Left ventricle myocardium inferior (tissue), 1 donor: ENCODE results near the gene CEP104. TPM values are rescaled to one million over a fixed set of nuclear protein-coding genes. Genes with fewer than 3 reads are reported as not detected.

Source experiments
- DNase-seq: peaks from one replicate; pipeline ENCODE4 v3.0.0-alpha.2; 2020
- H3K27ac ChIP-seq: fragments of 200-600 bp; replicated peaks from 2 replicates; pipeline ENCODE4 v1.8.0; 2021
- H3K27me3 ChIP-seq: fragments of 200-600 bp; 2 replicates; pipeline ENCODE4 v1.8.0; 2021; ENCODE audit warnings: low read depth
- H3K36me3 ChIP-seq: fragments of 200-600 bp; 2 replicates; pipeline ENCODE4 v1.8.0; 2021
- H3K4me1 ChIP-seq: fragments of 200-600 bp; 2 replicates; pipeline ENCODE4 v1.8.0; 2021
- H3K4me3 ChIP-seq: fragments of 200-600 bp; 2 replicates; pipeline ENCODE4 v1.8.0; 2021; ENCODE audit warnings: mild to moderate bottlenecking, moderate library complexity
- H3K9me3 ChIP-seq: fragments of 200-600 bp; replicated peaks from 2 replicates; pipeline ENCODE4 v1.8.0; 2021
- CTCF ChIP-seq: fragments of 200-600 bp; IDR thresholded peaks from 2 replicates; pipeline ENCODE4 v1.8.0; 2021; ENCODE audit warnings: antibody characterized with exemption, mild to moderate bottlenecking, borderline replicate concordance
- intact Hi-C: fragments of 100-400 bp; cut with micrococcal nuclease; formaldehyde crosslinking; loops from one replicate; pipeline ENCODE4 v1.11.0; 2022
- total RNA-seq: library from RNA; stranded (reverse); fragmentation: NEBNext Ultra II Directional; extraction: Animal tissue kit (Norgen Biotek cat#: 25700); gene quantifications from one replicate; pipeline ENCODE4 v1.2.1, GENCODE V29; 2021
- donor health status: DM: no; HTN: yes; CAD: no; lungs with severe emphysema.

The CEP104 gene
- total RNA-seq, 1 donor from 2014 or later = 32.2 TPM

- TF ChIP-seq CTCF = no peak
- no peaks in the 10 kb centered on the region for H3K27me3 ChIP-seq
- peaks cover 11% of the 10 kb centered on the region for H3K36me3 ChIP-seq
- H3K4me1 ChIP-seq = peaks cover 21% of the 10 kb centered on the region
- no peak for DNase-seq
- H3K4me3 ChIP-seq = no peak overlapping the region
- H3K9me3 ChIP-seq = peaks cover 23% of the 10 kb centered on the region
- intact Hi-C loops = no loop called here
- H3K27ac ChIP-seq = no peak overlapping the region
Observed at GRCh38 chr1:3895951-3896325, 38.9 kb upstream of the CEP104 start.

- H3K27me3 ChIP-seq = no peaks in the 10 kb centered on the region
- H3K4me1 ChIP-seq = peaks cover 19% of the 10 kb centered on the region
- H3K4me3 ChIP-seq = no peak overlapping the region
- no peak for TF ChIP-seq CTCF
- H3K9me3 ChIP-seq = peaks cover 23% of the 10 kb centered on the region
- intact Hi-C loops = no loop called here
- no peak for DNase-seq
- no peak overlapping the region for H3K27ac ChIP-seq
- H3K36me3 ChIP-seq = peaks cover 16% of the 10 kb centered on the region
Observed at GRCh38 chr1:3895279-3895950, 38.4 kb upstream of the CEP104 start.

- no peaks in the 10 kb centered on the region for H3K27me3 ChIP-seq
- no peak overlapping the region for H3K4me3 ChIP-seq
- peaks cover 23% of the 10 kb centered on the region for H3K36me3 ChIP-seq
- H3K4me1 ChIP-seq = peaks cover 17% of the 10 kb centered on the region
- peaks cover 23% of the 10 kb centered on the region for H3K9me3 ChIP-seq
- DNase-seq = no peak
- H3K27ac ChIP-seq = no peak overlapping the region
- intact Hi-C loops = no loop called here
- no peak for TF ChIP-seq CTCF
Observed at GRCh38 chr1:3894626-3895278, 37.7 kb upstream of the CEP104 start.

GRCh38 chr1:3893190-3893589, 36.2 kb upstream of the CEP104 start:
- Histone ChIP-seq H3K4me1 (peaks cover 8% of the 10 kb centered on the region), H3K27ac (no peak overlapping the region), H3K27me3 (no peaks in the 10 kb centered on the region), H3K9me3 (peaks cover 12% of the 10 kb centered on the region), H3K36me3 (peaks cover 38% of the 10 kb centered on the region), H3K4me3 (no peak overlapping the region)
- intact Hi-C loops = no loop called here
- TF ChIP-seq CTCF = no peak
- no peak for DNase-seq

GRCh38 chr1:3892748-3893147, 35.7 kb upstream of the CEP104 start:
- Histone ChIP-seq H3K27ac (no peak overlapping the region), H3K27me3 (no peaks in the 10 kb centered on the region), H3K4me1 (peaks cover 8% of the 10 kb centered on the region), H3K36me3 (peaks cover 43% of the 10 kb centered on the region), H3K9me3 (peaks cover 8% of the 10 kb centered on the region), H3K4me3 (no peak overlapping the region)
- TF ChIP-seq CTCF = no peak
- DNase-seq = peak; percentile 36
- intact Hi-C loops = no loop called here
